CD14-positive monocyte (primary cell): ENCODE measurements around the gene CHID1. TPM values are rescaled to one million over a fixed set of nuclear protein-coding genes. Genes with fewer than 3 reads are reported as not detected.

Source experiments
- DNase-seq, 3 donors: peaks; one replicate each; pipeline ENCODE4 v3.0.0-alpha.2; 2011 to 2022
- H2AFZ ChIP-seq: 2 replicates; pipeline ENCODE4 v1.6.0; 2012; ENCODE audit warnings: mild to moderate bottlenecking, low read depth, low read length, inconsistent platforms; ENCODE audit not compliant: insufficient read depth, poor library complexity, severe bottlenecking
- H3K27ac ChIP-seq, 2 donors: 1 replicate in 1 of 2; 2 replicates in 1 of 2; pipeline ENCODE4 v1.5.1; 2012 to 2013; ENCODE audit warnings: low read length in 2 of 2, control low read depth in 1 of 2, inconsistent platforms in 1 of 2, low read depth in 1 of 2, mild to moderate bottlenecking in 1 of 2
- H3K27me3 ChIP-seq, 2 donors: one replicate each; pipeline versions ENCODE4 v1.6.0 to v1.6.1; 2011 to 2013; ENCODE audit warnings: low read length in 2 of 2; ENCODE audit not compliant: control insufficient read depth in 2 of 2, insufficient read depth in 2 of 2
- H3K36me3 ChIP-seq, 2 donors: replicated peaks in 1 of 2; 1 replicate in 1 of 2; 2 replicates in 1 of 2; pipeline versions ENCODE4 v1.5.1 to v1.6.1; 2012 to 2013; ENCODE audit warnings: low read length in 2 of 2, control low read depth in 1 of 2, inconsistent platforms in 1 of 2, mild to moderate bottlenecking in 1 of 2; ENCODE audit not compliant: insufficient read depth in 2 of 2, control insufficient read depth in 1 of 2
- H3K4me1 ChIP-seq, 2 donors: 1 replicate in 1 of 2; 2 replicates in 1 of 2; pipeline versions ENCODE4 v1.5.1 to v1.6.1; 2012 to 2013; ENCODE audit warnings: low read length in 2 of 2, control low read depth in 1 of 2, inconsistent platforms in 1 of 2, mild to moderate bottlenecking in 1 of 2, moderate library complexity in 1 of 2; ENCODE audit not compliant: insufficient read depth in 2 of 2, control insufficient read depth in 1 of 2
- H3K4me2 ChIP-seq: replicated peaks from 2 replicates; pipeline ENCODE3; 2012; ENCODE audit warnings: low read length, moderate library complexity, mild to moderate bottlenecking; ENCODE audit not compliant: poor library complexity, severe bottlenecking; ENCODE audit errors: extremely low read depth
- H3K4me3 ChIP-seq, 3 experiments: fragments of 200-600 bp in 1 of 3; sonication (generic) in 1 of 3; replicated peaks in 1 of 3; 1 replicate in 2 of 3; 2 replicates in 1 of 3; pipeline ENCODE4 v1.5.1; 2011 to 2013; ENCODE audit warnings: low read length in 3 of 3, mild to moderate bottlenecking in 3 of 3, control low read depth in 2 of 3, low read depth in 2 of 3, inconsistent platforms in 1 of 3, moderate library complexity in 1 of 3
- H3K79me2 ChIP-seq: 2 replicates; pipeline ENCODE4 v1.6.0; 2012; ENCODE audit warnings: mild to moderate bottlenecking, control low read depth, inconsistent platforms, low read length, moderate library complexity; ENCODE audit not compliant: insufficient read depth
- H3K9ac ChIP-seq: 2 replicates; pipeline ENCODE4 v1.6.0; 2017; ENCODE audit warnings: low read length, mild to moderate bottlenecking; ENCODE audit not compliant: insufficient read depth, poor library complexity, severe bottlenecking
- H3K9me3 ChIP-seq, 2 donors: replicated peaks in 1 of 2; 1 replicate in 1 of 2; 2 replicates in 1 of 2; pipeline versions ENCODE4 v1.5.1 to v1.6.1; 2012 to 2013; ENCODE audit warnings: low read length in 2 of 2, control low read depth in 1 of 2; ENCODE audit not compliant: control insufficient read depth in 1 of 2, insufficient read depth in 1 of 2
- H4K20me1 ChIP-seq: 2 replicates; pipeline ENCODE4 v1.6.0; 2012; ENCODE audit warnings: mild to moderate bottlenecking, low read length, control low read depth, moderate library complexity; ENCODE audit not compliant: insufficient read depth
- H3K27ac Mint-ChIP-seq, 7 donors: one replicate each; pipeline ENCODE4 v1.8.0; 2020; ENCODE audit warnings: mild to moderate bottlenecking in 7 of 7, mixed read lengths in 7 of 7, moderate library complexity in 6 of 7, inconsistent platforms in 2 of 7
- H3K27me3 Mint-ChIP-seq, 3 donors: one replicate each; pipeline ENCODE4 v1.8.0; 2021 to 2022; ENCODE audit warnings: low read depth in 3 of 3, mild to moderate bottlenecking in 3 of 3, mixed read lengths in 3 of 3, moderate library complexity in 3 of 3, inconsistent platforms in 1 of 3
- H3K36me3 Mint-ChIP-seq, 2 donors: one replicate each; pipeline ENCODE4 v1.8.0; 2020; ENCODE audit warnings: mixed read lengths in 2 of 2, inconsistent platforms in 1 of 2, mild to moderate bottlenecking in 1 of 2
- H3K4me1 Mint-ChIP-seq: one replicate; pipeline ENCODE4 v1.8.0; 2020; ENCODE audit warnings: mild to moderate bottlenecking, mixed read lengths
- H3K4me3 Mint-ChIP-seq, 2 donors: one replicate each; pipeline ENCODE4 v1.8.0; 2020; ENCODE audit warnings: mild to moderate bottlenecking in 2 of 2, mixed read lengths in 2 of 2, moderate library complexity in 1 of 2
- H3K9me3 Mint-ChIP-seq, 7 donors: one replicate each; pipeline ENCODE4 v1.8.0; 2020 to 2022; ENCODE audit warnings: mixed read lengths in 7 of 7, mild to moderate bottlenecking in 6 of 7, moderate library complexity in 6 of 7, inconsistent platforms in 2 of 7
- WGBS: methylation state at CpG from one replicate; pipeline ENCODE4 v1.1.5; 2013; ENCODE audit warnings: missing lambda C conversion rate; ENCODE audit not compliant: insufficient coverage; 5-methylcytosine and 5-hydroxymethylcytosine counted together
- intact Hi-C, 2 donors: fragments of 100-400 bp; cut with micrococcal nuclease; formaldehyde crosslinking; loops; one replicate each; pipeline versions ENCODE4 v1.15.0 to v1.15.1; 2023
- polyA plus RNA-seq, 3 donors: library from polyadenylated mRNA; depleted of rRNA in 1 of 3; unstranded in 2 of 3; stranded (reverse) in 1 of 3; fragments of 300-500 nt in 2 of 3; fragments of >200 nt in 1 of 3; fragmentation: Illumina TruSeq in 2 of 3; gene quantifications; 1 replicate in 2 of 3; 2 replicates in 1 of 3; pipeline ENCODE4 v1.2.3, GENCODE V29; 2012 to 2021
- TF ChIP-seq, protein P1 (sequence below): fragments of 200-600 bp; IDR thresholded peaks from one replicate; pipeline ENCODE4 v1.8.0; 2022; ENCODE audit warnings: antibody characterized with exemption, mild to moderate bottlenecking

CHID1 gene
- polyA plus RNA-seq, 3 donors = 23.2 to 45.4 (median 45.0) TPM

DNA sequence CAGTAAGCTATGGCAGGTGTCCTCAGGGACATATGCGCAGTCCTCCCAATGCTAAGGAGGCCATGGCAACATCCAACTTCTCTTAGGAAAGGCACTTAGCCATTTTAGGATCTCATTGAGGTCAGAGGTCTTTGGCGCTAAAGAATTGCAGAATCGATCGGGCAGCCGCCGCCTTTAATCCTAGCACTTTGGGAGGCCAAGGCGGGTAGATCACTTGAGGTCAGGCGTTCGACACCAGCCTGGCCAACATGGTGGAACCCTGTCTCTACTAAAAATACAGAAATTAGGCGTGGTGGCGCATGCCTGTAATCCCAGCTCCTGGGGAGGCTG lies 1.2 kb upstream of the CHID1 start:
- Histone ChIP-seq H4K20me1 (no peaks in the 10 kb centered on the region), H3K4me2 (peak overlapping the region; percentile 85), H3K27ac (peak overlapping the region in 1 of 2 donors; percentile 78), H3K4me3 (peak overlapping the region in 1 of 3 experiments; percentile 86), H3K9me3 (no peaks in the 10 kb centered on the region), H3K9ac (peak overlapping the region; percentile 85), H3K4me1 (peaks cover 18 to 43% of the 10 kb centered on the region in 2 donors), H3K36me3 (no peaks in the 10 kb centered on the region), H3K27me3 (no peaks in the 10 kb centered on the region), H3K79me2 (peaks cover 16% of the 10 kb centered on the region), H2AFZ (peak overlapping the region; percentile 86)
- peak overlapping the region in 6 of 7 donors; percentile 31 to 92 (median 83) for H3K27ac Mint-ChIP-seq
- DNase-seq = no peak
- H3K27me3 Mint-ChIP-seq = peaks cover 0 to 4% (median 0%) of the 10 kb centered on the region in 3 donors
- peaks cover 0 to 2% of the 10 kb centered on the region in 2 donors for H3K36me3 Mint-ChIP-seq
- H3K4me1 Mint-ChIP-seq = peaks cover 39% of the 10 kb centered on the region
- WGBS = 98% methylated on average over 8 of the region's 11 CpGs
- H3K4me3 Mint-ChIP-seq = peak overlapping the region; percentile 80 to 92
- peaks cover 0 to 2% (median 0%) of the 10 kb centered on the region in 7 donors for H3K9me3 Mint-ChIP-seq
- intact Hi-C loops = no loop called here
- TF ChIP-seq, protein P1, sequence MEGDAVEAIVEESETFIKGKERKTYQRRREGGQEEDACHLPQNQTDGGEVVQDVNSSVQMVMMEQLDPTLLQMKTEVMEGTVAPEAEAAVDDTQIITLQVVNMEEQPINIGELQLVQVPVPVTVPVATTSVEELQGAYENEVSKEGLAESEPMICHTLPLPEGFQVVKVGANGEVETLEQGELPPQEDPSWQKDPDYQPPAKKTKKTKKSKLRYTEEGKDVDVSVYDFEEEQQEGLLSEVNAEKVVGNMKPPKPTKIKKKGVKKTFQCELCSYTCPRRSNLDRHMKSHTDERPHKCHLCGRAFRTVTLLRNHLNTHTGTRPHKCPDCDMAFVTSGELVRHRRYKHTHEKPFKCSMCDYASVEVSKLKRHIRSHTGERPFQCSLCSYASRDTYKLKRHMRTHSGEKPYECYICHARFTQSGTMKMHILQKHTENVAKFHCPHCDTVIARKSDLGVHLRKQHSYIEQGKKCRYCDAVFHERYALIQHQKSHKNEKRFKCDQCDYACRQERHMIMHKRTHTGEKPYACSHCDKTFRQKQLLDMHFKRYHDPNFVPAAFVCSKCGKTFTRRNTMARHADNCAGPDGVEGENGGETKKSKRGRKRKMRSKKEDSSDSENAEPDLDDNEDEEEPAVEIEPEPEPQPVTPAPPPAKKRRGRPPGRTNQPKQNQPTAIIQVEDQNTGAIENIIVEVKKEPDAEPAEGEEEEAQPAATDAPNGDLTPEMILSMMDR = no peak

DNA sequence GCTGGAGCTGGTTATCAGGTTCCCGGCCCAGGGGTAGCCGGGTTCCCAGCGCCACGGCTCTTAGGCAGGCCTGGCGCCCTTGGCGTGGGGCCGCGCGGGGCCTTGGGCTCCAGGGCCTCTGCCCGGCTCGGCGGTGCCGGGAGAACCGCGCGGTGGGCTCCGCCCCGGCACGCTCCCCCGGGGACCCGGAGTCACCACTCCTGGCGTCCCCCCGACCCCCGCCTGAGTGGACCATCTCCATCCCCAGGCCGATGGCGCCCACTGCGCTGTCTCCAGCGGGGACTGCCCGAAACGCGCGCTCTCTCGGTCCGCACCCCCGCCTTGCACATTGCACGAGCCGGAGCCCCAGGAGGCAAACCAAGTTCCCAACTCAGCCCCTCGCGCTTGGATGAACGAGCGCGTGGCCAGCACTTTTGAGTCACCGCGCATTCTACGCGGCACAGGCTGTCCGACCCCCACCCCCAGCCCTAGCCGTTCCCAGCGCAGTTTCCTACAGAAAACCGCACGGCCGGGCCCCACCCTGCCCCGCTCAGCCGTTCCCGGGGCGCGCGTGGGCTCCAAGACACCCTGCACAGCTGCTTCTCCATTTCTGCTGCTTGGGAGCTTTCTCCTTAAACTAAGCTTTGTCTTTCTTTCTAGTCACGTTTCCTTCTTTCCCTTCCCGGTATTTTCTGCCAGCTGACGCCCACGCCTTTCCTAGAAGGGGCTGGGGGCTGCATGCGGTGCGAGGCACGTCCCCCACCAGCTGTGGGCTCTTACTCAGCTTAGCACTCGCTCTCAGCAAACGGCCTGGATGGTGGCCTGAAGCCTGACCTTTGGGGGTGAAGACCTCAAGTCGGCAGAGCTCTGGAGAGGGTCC lies 650 bp upstream of the CHID1 start:
- TF ChIP-seq, protein P1 = no peak
- H4K20me1 ChIP-seq = no peaks in the 10 kb centered on the region
- H3K4me3 Mint-ChIP-seq = peak overlapping the region; percentile 80 to 92
- peak overlapping the region; percentile 85 for H3K4me2 ChIP-seq
- H3K36me3 ChIP-seq = no peaks in the 10 kb centered on the region
- H3K9me3 ChIP-seq = no peaks in the 10 kb centered on the region
- peak overlapping the region; percentile 67 to 86 (median 69) for H3K4me3 ChIP-seq
- peaks cover 3 to 7% of the 10 kb centered on the region in 2 donors for H3K36me3 Mint-ChIP-seq
- peaks cover 0 to 4% (median 1%) of the 10 kb centered on the region in 3 donors for H3K27me3 Mint-ChIP-seq
- H3K9ac ChIP-seq = peak overlapping the region; percentile 85
- peak overlapping the region; percentile 58 to 78 for H3K27ac ChIP-seq
- H3K27ac Mint-ChIP-seq = peak overlapping the region; percentile 69 to 92 (median 83)
- H3K27me3 ChIP-seq = no peaks in the 10 kb centered on the region
- peak; percentile 17 to 45 (median 35) for DNase-seq
- intact Hi-C loops = no loop called here
- H3K4me1 ChIP-seq = peaks cover 15 to 37% of the 10 kb centered on the region in 2 donors
- peaks cover 33% of the 10 kb centered on the region for H3K4me1 Mint-ChIP-seq
- H2AFZ ChIP-seq = peak overlapping the region; percentile 86
- peaks cover 0 to 2% (median 0%) of the 10 kb centered on the region in 7 donors for H3K9me3 Mint-ChIP-seq
- peaks cover 16% of the 10 kb centered on the region for H3K79me2 ChIP-seq
- 1% methylated on average over 68 of the region's 68 CpGs for WGBS
